Loucy (cell line): Measurements from ENCODE around the gene CHAMP1.
"Not testable (repeated sequence)": the region's sequence is repeated elsewhere in the genome, so short reads cannot be mapped to it uniquely, and the experiment has no call there.

ENCODE experiments used
- H2AFZ ChIP-seq: fragments of 200-600 bp; sonication (generic); 2 replicates; pipeline ENCODE4 v1.6.0; 2016; ENCODE audit warnings: antibody characterized with exemption, mild to moderate bottlenecking, low read length, moderate library complexity
- H3F3A ChIP-seq: fragments of 200-600 bp; 2 replicates; pipeline ENCODE4 v1.6.0; 2016; ENCODE audit warnings: antibody characterized with exemption, low read depth, mild to moderate bottlenecking
- H3K27me3 ChIP-seq: fragments of 200-600 bp; sonication (generic); 2 replicates; pipeline ENCODE4 v1.6.1; 2014; ENCODE audit warnings: low read length, mild to moderate bottlenecking; ENCODE audit not compliant: insufficient read depth, poor library complexity, severe bottlenecking
- H3K36me3 ChIP-seq: fragments of 200-600 bp; sonication (generic); 2 replicates; pipeline ENCODE4 v1.6.1; 2016; ENCODE audit warnings: low read length; ENCODE audit not compliant: insufficient read depth
- H3K4me1 ChIP-seq: fragments of 200-600 bp; sonication (generic); 2 replicates; pipeline ENCODE4 v1.5.1; 2014; ENCODE audit warnings: low read length, mild to moderate bottlenecking; ENCODE audit not compliant: insufficient read depth, poor library complexity, severe bottlenecking
- H3K4me2 ChIP-seq: fragments of 200-600 bp; sonication (generic); 2 replicates; pipeline ENCODE4 v1.6.0; 2014; ENCODE audit warnings: antibody characterized with exemption, low read length, low read depth, mild to moderate bottlenecking; ENCODE audit not compliant: poor library complexity, severe bottlenecking
- H3K4me3 ChIP-seq: fragments of 200-600 bp; sonication (generic); 2 replicates; pipeline ENCODE4 v1.5.1; 2014; ENCODE audit warnings: low read length, mild to moderate bottlenecking, mixed read lengths; ENCODE audit not compliant: poor library complexity, severe bottlenecking
- H3K79me2 ChIP-seq: fragments of 200-600 bp; sonication (generic); 2 replicates; pipeline ENCODE4 v1.6.1; 2014; ENCODE audit warnings: low read length; ENCODE audit not compliant: insufficient read depth
- H3K9ac ChIP-seq: fragments of 200-600 bp; sonication (generic); 2 replicates; pipeline ENCODE4 v1.6.0; 2014; ENCODE audit warnings: mild to moderate bottlenecking, low read depth, low read length, moderate library complexity; ENCODE audit not compliant: poor library complexity, severe bottlenecking
- H3K9me2 ChIP-seq: fragments of 200-600 bp; sonication (generic); replicated peaks from 2 replicates; pipeline ENCODE4 v1.6.1; 2016; ENCODE audit warnings: low read depth, low read length, mixed read lengths
- H3K9me3 ChIP-seq: fragments of 200-600 bp; sonication (generic); 2 replicates; pipeline ENCODE4 v1.6.1; 2014; ENCODE audit warnings: mild to moderate bottlenecking, antibody characterized with exemption, low read length, low read depth; ENCODE audit not compliant: insufficient read depth
- H4K20me1 ChIP-seq: fragments of 200-600 bp; sonication (generic); 2 replicates; pipeline ENCODE4 v1.6.0; 2014; ENCODE audit warnings: antibody characterized with exemption, low read length, mild to moderate bottlenecking; ENCODE audit not compliant: insufficient read depth, poor library complexity, severe bottlenecking
- CTCF ChIP-seq: fragments of 200-600 bp; sonication (generic); conservative IDR thresholded peaks from 2 replicates; pipeline ENCODE4 v1.5.1; 2014; ENCODE audit warnings: mild to moderate bottlenecking, antibody characterized with exemption, low read length
- EZH2phosphoT487 ChIP-seq: fragments of 200-600 bp; IDR thresholded peaks from 2 replicates; pipeline ENCODE4 v1.6.1; 2018; ENCODE audit warnings: antibody characterized with exemption, mild to moderate bottlenecking, moderate library complexity, borderline replicate concordance

CHAMP1 gene

DNA sequence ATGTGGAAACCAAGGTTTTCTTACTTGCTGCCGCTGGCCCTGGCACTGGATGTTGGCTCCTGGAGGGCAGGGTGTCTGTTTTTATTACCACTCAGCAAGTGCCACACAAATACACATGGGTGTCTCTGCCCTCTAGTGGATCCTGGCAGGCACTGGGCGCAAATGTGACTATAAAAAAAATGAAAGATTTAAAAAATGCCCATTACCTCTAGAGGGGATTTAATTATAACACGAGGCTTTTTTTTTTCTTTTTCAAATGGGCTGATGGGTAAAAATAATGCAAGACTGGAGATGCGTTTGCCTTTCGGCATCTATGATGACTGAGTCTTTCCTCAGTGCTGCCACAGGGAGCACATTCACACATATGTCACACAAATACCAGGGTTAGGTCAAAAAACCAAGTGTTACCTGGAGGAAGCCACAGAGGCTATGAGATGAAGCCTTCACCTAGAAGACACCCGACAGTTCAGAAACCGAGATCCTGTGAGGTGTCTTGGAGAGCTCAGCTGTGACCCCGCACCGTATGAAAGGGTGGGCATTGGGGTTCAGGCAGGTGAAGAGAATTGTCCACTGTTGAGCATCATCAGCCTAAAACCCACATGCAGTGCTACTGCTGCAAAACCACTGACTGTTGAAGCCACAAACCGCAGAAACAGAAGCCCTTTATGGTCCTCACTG lies 25.7 kb downstream of the CHAMP1 start:
- Histone ChIP-seq H3K36me3 (no peaks in the 10 kb centered on the region), H3K4me2 (peak overlapping the region; percentile 91), H2AFZ (peak overlapping the region; percentile 47), H3K9me2 (no peaks in the 10 kb centered on the region), H3K4me3 (peak overlapping the region; percentile 69), H3K9ac (peak overlapping the region; percentile 78), H4K20me1 (no peaks in the 10 kb centered on the region), H3F3A (peaks cover 7% of the 10 kb centered on the region; the same call in 1 of the 2 replicates), H3K9me3 (no peaks in the 10 kb centered on the region), H3K79me2 (no peaks in the 10 kb centered on the region), H3K27me3 (no peaks in the 10 kb centered on the region), H3K4me1 (peaks cover 51% of the 10 kb centered on the region)
- no peak for TF ChIP-seq EZH2phosphoT487
- peak; percentile 98 for TF ChIP-seq CTCF

DNA sequence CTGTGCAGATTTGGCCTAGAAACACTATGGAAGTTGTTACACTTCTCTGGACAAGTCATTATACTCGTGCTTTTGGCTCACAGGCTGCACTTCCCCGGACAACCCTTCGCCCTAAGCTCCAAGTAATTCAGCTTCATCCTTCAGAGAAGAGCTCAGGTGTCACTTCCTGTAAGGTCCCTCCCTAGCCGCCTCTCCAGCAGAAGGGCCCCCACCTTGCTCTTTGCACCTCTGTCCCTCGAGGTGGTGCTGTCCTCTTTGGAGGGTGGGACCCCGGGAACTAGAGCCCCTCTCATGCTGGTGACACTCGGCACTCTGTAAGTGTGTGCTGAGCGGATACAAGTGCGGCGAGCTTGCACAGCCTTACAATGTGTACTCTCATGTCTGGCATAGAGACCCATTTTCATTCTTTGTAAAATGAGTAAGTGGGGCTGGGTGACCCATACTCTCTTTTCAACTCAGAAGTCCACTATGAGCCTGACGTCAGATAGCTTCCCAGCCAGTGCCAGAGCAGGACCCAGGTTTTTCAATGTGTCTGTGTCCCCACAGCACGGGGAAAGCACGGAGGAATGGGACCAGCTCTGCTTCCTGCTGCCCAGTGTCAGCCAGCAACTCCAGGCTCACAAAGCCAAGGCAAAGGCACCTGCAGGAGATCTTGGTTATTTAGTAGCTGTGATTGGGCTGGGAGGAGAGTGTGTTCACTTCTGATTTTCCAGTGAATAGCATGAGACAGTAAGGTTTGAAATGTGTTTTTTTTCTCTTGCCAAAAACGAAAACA lies 26.9 kb downstream of the CHAMP1 start:
- no peaks in the 10 kb centered on the region for H3K36me3 ChIP-seq
- H2AFZ ChIP-seq, result 0 out of 2 replicates have a peak overlapping the region, but pooled peaks have one; percentile 2
- H3K27me3 ChIP-seq, result no peaks in the 10 kb centered on the region
- H3K4me3 ChIP-seq, result peak overlapping the region; percentile 69
- no peaks in the 10 kb centered on the region for H3K9me2 ChIP-seq
- H3K9ac ChIP-seq, result peak overlapping the region; percentile 78
- TF ChIP-seq CTCF (no peak; the same call in 1 of the 2 replicates), EZH2phosphoT487 (no peak)
- peaks cover 49% of the 10 kb centered on the region for H3K4me1 ChIP-seq
- H3K79me2 ChIP-seq, result no peaks in the 10 kb centered on the region
- no peaks in the 10 kb centered on the region for H4K20me1 ChIP-seq
- no peaks in the 10 kb centered on the region for H3K9me3 ChIP-seq
- peak overlapping the region; percentile 91 for H3K4me2 ChIP-seq
- peaks cover 7% of the 10 kb centered on the region; the same call in 1 of the 2 replicates for H3F3A ChIP-seq

- H3K79me2 ChIP-seq, H3K9me2 ChIP-seq, H2AFZ ChIP-seq, H3K9ac ChIP-seq, H3K4me2 ChIP-seq, H3K4me3 ChIP-seq, H3K36me3 ChIP-seq, H3F3A ChIP-seq, H4K20me1 ChIP-seq, H3K27me3 ChIP-seq, H3K9me3 ChIP-seq: not testable (repeated sequence)
- peaks cover 12% of the 10 kb centered on the region for H3K4me1 ChIP-seq
Measured at GRCh38 chr13:114347256-114347655, 33.0 kb downstream of the CHAMP1 start.
